Effector CD8-positive, alpha-beta T cell (primary cell): ENCODE results near the gene NBDY.
"Not testable (repeated sequence)": the region's sequence is repeated elsewhere in the genome, so short reads cannot be mapped to it uniquely, and the experiment has no call there.

ENCODE experiments used
- DNase-seq: peaks from one replicate; lab custom pipeline; 2025; lab: John Stamatoyannopoulos, UW
- total RNA-seq, 4 experiments: gene quantifications; one replicate each; lab custom pipeline; 2026; lab: John Stamatoyannopoulos, UW

The NBDY gene, protein sequence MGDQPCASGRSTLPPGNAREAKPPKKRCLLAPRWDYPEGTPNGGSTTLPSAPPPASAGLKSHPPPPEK
- 9.8 to 16.6 (median 14.8) reads per million in 4 experiments for total RNA-seq

GRCh38 chrX:56729152-56729850 is at the start of gene NBDY:
NBDY (plus strand) TSS chrX:56729243; CDS start chrX:56729354, 111 bp downstream.
- DNase-seq = peak; percentile 1

- not testable (repeated sequence) for DNase-seq
Measured at GRCh38 chrX:56704530-56704929, 24.5 kb upstream of the NBDY start.

- DNase-seq = no peak
Measured at GRCh38 chrX:56726605-56727004, 2.4 kb upstream of the NBDY start.

GRCh38 chrX:56727531-56727930 is 1.5 kb upstream of the NBDY start:
- no peak for DNase-seq

DNA sequence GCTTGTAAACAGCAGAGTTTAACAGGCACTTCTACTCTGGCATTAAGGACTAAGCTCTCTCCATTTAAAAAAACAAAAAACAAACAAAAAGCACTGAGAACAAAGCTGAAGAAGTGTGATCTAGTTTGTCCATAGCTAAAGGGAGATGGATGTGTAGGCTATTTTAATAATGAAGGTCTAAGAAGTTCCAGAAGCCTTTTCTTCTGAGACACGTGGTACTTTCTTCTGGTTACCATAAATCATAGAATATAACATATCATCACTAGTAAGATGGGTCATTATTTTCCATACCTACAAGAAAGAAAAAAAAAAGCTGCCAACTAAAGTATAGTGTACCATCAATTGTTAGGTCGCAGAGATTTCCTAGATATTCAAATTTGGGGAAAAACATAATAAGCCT is 722 bp upstream of the NBDY start:
- DNase-seq = no peak

- no peak for DNase-seq
Measured at GRCh38 chrX:56728752-56729151, 291 bp upstream of the NBDY start.

GRCh38 chrX:56733459-56734046 is 4.5 kb downstream of the NBDY start:
- peak; percentile 41 for DNase-seq

- DNase-seq = no peak
Measured at GRCh38 chrX:56736219-56736618, 7.2 kb downstream of the NBDY start.

DNA sequence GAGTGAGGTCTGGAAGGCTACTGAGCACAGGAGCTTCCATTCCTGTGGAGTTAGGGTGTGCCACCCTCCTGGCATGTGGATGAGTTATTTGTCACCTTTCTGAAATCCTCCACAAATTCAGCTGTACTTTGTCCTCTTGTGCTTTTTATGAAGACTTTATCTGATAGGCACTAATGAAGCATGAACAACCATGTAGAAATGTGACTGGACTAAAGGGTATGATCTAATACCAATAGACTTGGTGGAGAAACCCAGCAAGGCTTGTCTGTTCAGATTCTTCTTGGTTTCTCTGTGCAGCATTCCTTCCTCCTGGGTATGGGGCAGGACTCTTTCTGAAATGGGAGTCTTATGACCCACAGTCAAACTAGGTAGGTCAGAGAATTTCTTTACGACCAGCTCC is 9.6 kb downstream of the NBDY start:
- no peak for DNase-seq

- no peak for DNase-seq
Measured at GRCh38 chrX:56744996-56745395, 16.0 kb downstream of the NBDY start.

GRCh38 chrX:56746996-56747395 is 18.0 kb downstream of the NBDY start:
- no peak for DNase-seq

- DNase-seq = no peak
Measured at GRCh38 chrX:56751071-56751470, 22.0 kb downstream of the NBDY start.

DNA sequence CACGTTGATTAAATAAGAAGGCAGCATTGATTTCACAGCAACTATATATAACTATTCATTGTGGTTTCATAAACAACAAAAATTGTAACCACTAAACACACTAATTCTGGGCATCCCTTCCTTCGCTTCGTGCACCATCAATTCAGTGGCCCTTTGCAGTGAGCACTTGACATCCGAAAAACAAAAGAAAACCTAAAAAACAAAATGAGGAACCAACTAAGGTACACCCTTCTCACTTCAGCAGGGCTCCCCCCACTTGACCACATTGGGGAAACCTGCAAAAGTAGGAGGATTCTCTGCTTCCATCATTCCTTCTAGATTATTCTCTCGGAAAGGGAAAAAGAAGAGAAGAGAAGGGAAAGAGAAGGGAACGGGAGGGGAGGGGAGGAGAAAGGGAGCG is 28.3 kb downstream of the NBDY start:
- DNase-seq = no peak

DNA sequence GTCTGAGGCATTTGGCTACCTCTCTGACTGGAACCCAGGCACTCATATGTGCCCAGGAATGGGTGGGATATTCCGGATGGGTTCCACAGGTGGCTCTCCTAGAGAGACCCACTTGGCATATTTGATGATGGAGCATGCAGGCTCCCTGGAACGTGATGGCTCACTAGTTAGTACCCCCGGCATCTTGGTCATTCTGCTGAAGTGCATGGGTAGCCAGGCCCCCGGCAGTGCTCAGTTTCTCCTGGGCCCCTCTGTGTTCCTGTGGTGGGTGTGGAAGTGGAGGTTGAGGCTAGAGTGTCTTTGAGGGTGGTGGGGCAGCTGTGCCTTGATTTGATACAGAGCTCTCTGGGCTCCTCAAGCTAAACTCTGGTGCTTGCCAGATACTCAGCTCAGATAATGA is 29.4 kb downstream of the NBDY start:
- no peak for DNase-seq

DNA sequence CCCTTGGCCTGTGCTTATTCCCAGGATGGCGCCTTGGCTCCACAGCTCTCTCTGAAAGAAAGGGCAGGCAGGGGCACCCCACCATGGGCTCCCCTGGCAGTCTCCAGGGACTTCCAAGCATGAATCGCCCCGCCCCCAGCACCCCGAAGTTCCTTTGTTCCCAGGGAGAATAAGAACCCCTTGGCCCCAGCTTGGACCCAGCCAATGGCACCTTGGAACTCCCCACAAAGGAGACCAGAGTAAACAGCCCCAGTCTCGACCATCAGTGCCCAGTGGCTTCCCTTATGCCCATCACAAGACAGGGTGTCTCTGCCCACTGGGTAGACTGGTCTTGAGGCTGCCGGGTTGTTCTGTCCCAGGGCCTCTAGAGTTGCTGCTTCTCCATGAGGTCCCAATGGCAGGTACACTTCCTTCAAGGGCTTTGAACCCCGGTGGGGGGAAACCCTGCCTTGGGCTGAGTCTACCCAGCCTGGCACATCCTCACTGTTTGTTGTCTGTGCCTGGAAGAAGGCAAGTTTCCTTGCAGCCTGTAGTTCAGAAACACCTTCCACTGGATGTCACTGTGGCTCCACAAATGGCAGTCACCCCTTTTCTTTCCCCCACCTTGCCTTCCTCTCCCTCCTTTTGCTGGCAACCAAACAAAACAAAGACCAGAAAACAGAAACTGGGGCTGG is 30.8 kb downstream of the NBDY start:
- DNase-seq = no peak

DNA sequence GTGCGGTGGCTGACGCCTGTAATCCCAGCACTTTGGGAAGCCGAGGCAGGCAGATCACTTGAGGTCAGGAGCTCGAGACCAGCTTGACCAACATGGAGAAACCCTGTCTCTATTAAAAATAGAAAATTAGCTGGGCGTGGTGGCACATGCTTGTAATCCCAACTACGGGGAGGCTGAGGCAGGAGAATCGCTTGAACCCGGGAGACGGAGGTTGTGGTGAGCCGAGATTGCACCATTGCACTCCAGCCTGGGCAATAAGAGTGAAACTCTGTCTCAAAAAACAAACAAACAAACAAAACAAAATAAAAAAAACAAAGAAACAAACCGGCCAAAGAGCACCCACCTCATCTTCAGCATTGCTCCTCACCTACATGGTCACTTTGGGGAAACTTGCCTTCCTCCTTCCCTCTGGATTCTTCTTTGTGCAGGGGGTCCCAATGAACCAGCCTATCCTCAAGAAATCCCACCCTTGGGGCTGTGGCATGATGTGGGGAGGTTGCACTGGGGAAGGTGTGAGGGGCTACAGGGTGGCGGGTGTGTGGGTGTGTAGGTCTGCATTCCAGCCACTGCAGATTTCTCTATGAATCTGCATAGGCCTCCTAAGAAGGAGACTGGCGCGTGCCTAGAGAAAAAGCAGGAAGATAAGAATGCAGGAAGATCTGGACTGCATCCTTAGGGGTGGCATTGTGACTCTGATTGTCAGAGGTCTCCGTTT is 31.5 kb downstream of the NBDY start:
- not testable (repeated sequence) for DNase-seq

DNA sequence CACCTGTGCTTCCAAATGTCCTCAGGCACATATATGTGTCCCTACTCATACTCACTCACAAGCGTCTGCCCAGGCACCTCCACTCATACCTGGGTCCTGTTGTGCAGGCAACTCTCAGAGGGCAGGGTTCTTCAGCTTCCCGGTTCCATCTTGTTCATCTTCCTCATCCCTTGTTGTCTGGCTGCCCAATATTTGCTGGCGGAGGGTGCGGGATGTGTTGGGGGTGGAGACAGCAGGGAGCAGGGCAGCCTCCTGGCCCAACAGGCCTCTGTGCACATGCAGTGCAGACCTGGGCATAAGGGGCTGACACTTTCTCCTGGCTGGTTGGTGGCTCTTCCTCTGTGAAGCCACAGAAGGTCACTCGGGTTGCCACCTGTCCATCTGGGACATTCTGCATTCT is 32.1 kb downstream of the NBDY start:
- no peak for DNase-seq

DNA sequence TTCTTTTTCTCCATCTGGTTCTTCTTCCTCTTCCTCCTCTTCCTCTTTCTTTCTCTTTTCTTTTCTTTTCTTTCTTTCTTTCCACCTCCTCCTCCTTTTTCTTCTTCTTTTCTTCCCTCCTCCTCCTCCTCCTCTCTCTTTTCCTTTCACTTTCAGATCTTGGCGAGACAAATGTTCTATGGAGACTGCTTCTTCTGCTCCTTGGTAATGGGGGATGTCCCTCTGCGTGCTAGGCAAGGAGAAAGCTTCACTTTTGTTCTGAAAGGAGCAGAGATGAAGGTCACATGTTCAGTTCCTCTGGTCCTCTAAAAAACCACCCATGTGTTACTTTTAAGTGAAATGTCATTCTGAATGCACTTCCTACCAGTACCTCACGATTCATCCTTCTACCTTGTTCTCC is 33.2 kb downstream of the NBDY start:
- no peak for DNase-seq

DNA sequence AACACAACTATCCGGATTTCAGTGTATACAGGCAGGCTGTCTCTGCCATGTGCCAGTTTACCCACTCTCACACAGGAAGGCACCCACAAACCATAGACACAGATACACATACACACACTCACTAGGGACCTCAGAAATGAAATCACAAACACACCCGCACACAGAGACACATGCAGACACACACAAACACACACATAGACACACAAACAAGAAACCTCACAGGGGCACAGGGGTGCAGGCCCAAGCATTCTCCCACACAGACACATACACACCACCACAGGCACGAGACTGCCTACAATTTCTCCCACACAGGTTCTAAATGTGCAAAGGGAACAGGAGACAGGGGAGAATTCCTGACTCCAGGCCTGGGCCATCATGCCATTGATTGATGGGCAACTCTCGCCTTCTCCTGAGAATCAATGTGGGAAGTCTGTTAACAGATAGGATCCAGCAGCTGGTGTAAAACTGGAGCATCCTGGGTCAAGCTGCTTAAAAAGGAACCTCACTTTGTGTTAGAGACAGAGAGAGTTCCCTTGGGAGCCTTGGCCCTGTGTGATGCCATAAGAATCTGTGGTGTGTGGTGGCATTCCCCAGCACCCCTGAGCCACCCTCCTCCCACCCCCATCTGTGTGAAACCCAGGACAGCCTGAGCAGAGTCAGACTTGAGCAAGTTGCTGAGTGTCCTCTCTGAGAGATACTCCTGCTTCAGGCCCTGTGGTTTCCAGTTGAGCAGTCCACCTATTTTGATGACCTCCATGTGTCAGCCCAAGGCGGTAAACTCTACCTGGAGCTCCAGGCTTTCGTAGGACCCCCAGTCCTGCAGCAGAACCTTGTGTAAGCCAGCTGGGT is 33.9 kb downstream of the NBDY start:
- DNase-seq = no peak

- DNase-seq = no peak
Measured at GRCh38 chrX:56763556-56764152, 34.6 kb downstream of the NBDY start.
